Measurements from ENCODE around the gene ADNP.

DNA sequence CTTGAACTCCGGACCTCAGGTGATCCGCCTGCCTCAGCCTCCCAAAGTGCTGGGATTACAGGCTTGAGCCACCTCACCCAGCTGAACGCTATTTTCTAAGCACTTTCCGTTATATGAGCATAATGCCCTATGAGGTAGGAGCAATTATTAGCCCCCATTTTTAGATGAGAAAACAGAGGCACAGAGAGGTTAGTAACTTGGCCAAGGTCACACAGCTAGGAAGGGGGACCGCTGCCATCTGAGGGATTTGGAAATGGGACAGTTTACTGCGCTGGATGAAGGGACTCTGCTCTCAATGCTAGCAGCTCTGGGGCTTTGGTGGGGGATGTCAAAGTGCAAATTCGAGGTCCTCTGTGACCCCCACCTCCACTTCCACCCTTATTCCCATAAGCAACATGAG is 73.9 kb downstream of the ADNP start:
- no peak for TF ChIP-seq CHD2 (IDR thresholded peaks at IDR 0.05; ENCODE audit: low read length, partially characterized antibody)
- TF ChIP-seq CTCF (IDR thresholded peaks at IDR 0.05), result no peak
- TF ChIP-seq USF2 (IDR thresholded peaks at IDR 0.05; ENCODE audit: borderline replicate concordance, low read depth, low read length), result no peak
- TF ChIP-seq FOXM1 (IDR thresholded peaks at IDR 0.05; ENCODE audit: low read depth), result no peak
- no peak for TF ChIP-seq EP300 (IDR thresholded peaks at IDR 0.05; ENCODE audit: borderline replicate concordance in 1 of 2, low read depth in 1 of 2, low read length in 1 of 2)
- TF ChIP-seq, protein P1, sequence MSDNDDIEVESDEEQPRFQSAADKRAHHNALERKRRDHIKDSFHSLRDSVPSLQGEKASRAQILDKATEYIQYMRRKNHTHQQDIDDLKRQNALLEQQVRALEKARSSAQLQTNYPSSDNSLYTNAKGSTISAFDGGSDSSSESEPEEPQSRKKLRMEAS (IDR thresholded peaks at IDR 0.05; ENCODE audit: low read depth), result no peak
- no peak for TF ChIP-seq POLR2AphosphoS5 (IDR thresholded peaks at IDR 0.05; ENCODE audit: low read depth, low read length)
- no peak for TF ChIP-seq TAF1 (IDR thresholded peaks at IDR 0.05; ENCODE audit: borderline replicate concordance, low read depth, low read length)
- no peak for TF ChIP-seq NRF1 (IDR thresholded peaks at IDR 0.05; ENCODE audit: low read depth, low read length)
- TF ChIP-seq, protein P2, sequence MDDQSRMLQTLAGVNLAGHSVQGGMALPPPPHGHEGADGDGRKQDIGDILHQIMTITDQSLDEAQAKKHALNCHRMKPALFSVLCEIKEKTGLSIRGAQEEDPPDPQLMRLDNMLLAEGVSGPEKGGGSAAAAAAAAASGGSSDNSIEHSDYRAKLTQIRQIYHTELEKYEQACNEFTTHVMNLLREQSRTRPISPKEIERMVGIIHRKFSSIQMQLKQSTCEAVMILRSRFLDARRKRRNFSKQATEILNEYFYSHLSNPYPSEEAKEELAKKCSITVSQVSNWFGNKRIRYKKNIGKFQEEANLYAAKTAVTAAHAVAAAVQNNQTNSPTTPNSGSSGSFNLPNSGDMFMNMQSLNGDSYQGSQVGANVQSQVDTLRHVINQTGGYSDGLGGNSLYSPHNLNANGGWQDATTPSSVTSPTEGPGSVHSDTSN (IDR thresholded peaks at IDR 0.05), result no peak
- no peak for TF ChIP-seq RFX5 (IDR thresholded peaks at IDR 0.05; ENCODE audit: low read length)
- TF ChIP-seq MEF2A (IDR thresholded peaks at IDR 0.05; ENCODE audit: borderline replicate concordance, low read depth), result no peak
- TF ChIP-seq MXI1 (IDR thresholded peaks at IDR 0.05; ENCODE audit: low read depth, low read length), result no peak
- no peak for TF ChIP-seq EZH2phosphoT487 (IDR thresholded peaks at IDR 0.05; ENCODE audit: borderline replicate concordance, low read depth)

Data from SK-N-SH (cell line).